Jurkat, Clone E6-1 (cell line): ENCODE data around the gene STXBP4.

Experiments used
- DNase-seq: peaks from one replicate; pipeline ENCODE4 v3.0.0-alpha.2; 2011; ENCODE audit warnings: low read depth, low spot score
- H3K4me3 ChIP-seq: 2 replicates; pipeline ENCODE4 v1.5.1; 2011; ENCODE audit warnings: mild to moderate bottlenecking, low read length, control low read depth, moderate library complexity

The STXBP4 gene

DNA sequence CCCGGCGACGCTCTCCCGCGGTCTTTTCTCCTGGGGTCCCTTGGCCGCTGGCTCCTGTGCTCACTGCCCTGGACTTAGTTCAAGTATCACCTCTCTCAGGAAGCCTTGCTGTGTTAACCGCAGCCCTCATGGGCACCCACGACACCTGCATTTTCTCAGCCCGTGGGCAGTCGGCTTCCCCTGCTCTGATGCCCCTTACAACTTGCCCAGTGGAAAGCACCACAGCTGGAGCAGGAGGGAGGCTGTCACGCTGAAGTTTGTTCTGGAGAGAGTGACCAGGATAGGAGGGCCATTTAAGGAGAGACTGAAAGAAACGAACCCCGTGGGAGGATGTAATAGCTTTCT lies 395 bp downstream of the STXBP4 start:
- H3K4me3 ChIP-seq: peak overlapping the region; percentile 90
- DNase-seq: no peak

DNA sequence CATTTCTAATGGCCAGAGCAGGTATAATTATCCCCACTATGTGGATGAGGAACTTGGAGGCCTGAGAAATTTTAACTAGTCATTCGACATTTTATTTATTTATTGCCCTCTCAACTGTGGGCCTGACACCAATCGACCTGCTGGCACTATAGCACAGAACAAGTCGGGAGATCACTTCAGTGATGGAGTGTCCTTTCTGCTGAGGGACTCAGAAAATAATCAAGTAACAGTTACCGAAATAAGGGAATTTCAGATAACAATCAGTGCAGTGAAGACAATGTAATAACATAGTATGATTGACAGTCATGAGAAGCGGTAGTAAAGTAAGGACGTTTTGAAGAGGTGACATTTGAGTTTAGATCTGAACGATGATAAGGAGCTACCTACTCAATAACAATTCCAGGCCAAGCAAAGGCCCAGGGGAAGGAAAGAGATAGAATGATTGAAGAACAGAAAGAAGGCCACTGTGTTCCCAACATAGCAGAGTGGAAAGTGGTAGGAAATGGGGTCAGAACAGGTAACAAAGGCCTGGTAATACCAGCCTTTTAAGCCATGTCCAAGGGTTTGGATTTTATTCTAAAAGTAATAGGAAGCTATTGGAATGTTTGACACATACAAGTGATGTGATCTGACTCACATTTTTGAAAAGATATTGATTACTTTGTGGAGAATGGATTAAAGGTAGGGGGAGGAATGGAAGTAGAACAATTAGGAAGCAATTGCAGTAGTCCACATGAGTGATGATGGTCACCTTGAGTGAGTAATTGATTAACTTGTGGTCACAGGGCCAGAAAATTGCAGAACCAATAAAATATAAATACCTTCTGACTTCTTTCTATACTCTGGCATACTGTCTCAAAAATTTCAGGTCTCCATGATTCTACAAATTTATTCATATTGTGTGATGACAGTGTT lies 1.4 kb downstream of the STXBP4 start:
- peak overlapping the region; percentile 90 for H3K4me3 ChIP-seq
- no peak for DNase-seq

DNA sequence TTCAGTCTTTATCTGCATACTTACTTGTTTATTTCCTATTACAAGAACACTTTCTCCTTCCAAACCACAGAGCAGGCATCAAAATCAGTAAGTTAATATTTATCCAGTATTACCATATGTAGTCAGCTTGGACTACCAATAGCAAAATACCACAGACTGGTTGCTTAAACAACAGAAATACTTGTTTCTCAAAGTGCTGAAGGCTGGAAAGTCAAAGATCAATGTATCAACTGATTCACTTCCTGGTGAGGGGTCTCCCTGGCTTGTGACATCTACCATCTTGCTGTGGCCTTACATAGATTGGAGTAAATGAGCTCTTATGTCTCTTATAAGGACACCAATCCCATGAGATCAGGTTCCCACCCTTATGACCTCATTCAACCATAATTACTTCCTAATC lies 2.6 kb downstream of the STXBP4 start:
- no peak for DNase-seq
- H3K4me3 ChIP-seq: no peak overlapping the region

DNA sequence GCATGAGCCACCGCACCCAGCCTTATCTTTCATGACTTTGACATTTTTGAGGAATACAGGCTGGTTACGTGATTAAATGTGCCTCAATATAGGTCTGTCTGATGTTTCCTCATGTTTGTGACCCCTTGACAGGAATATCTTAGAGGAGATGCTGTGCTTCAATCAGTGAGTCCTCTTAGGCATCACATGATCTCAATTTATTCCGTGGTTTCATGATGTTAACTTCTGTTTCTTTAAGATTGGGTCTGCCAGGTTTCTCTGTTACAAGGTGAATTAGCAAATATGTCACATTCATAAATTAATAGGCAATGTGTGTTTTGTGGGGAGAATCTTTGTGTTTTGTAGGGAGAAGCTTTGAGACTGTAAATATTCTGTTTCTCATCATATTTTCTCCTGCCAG lies 3.3 kb downstream of the STXBP4 start:
- H3K4me3 ChIP-seq: no peak overlapping the region
- no peak for DNase-seq

DNA sequence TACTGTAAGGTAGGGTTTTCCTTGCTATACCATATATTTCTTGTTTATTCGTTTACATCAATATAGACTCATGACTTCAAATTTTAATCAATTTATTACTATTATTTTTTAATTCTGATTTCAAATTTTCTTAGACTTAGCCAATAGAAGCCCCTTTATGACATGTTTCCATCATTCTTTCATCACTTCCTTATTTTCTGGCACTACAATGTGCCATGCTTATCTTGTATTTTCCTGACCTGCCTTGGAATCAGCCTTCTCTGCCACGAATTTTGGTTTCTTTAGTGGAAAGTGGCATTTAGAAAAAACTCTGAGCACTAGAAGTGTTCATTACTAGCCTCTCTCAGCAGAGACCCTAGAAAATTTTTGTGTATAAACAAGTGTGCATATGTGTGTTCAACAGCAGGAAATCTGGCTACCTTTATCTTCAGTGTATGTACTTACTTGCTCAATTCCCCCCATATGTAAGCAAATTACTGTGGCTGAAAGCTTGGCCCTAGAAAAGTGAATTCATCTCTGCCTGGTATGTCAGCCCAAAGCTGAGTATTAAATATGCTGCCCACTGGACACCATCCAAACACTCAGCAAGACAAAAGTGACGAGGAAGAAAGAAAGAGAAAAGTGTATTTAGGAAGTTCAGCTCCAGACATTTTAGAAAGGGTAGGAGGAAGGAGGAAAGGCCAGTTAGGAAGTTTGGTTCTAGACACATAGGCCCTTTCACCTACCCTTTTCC lies 4.0 kb downstream of the STXBP4 start:
- no peak overlapping the region for H3K4me3 ChIP-seq
- no peak for DNase-seq

DNA sequence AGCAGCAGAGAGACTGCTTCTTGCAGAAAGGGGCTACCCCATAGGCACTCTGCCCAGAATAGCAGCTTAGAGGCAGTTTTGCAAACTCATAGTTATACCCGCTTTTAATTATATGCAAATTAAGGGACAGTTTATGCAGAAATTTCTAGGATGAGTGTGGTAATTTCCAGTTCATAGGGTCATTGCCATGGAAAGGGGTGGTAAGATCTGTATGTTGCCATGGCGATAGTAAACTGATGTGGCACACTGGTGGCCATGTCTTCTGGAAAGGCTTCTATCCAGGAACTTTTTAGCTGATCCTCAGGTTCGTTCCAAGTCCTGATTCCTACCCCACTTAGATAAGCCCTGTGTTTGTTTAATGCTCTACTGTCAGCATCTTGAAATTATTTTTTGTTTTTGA lies 6.2 kb downstream of the STXBP4 start:
- no peak overlapping the region for H3K4me3 ChIP-seq
- no peak for DNase-seq

DNA sequence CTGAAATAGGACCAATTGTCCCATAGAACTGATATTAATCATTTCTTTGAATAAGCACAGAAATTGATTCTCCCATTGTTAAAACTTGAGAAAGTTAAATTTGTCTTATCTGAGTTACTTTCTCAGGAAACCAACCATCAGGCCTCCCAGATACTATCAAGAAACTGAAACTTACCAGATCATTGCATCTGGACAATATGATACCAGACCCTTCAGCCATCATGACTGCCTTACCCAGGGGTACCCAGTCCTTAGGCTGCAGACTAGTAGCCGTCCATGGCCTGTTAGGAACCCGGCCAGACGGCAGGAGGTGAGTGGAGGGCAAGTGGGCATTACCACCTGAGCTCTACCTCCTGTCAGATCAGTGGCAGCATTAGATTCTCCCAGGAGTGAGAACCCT lies 7.8 kb downstream of the STXBP4 start:
- no peak for DNase-seq
- no peak overlapping the region for H3K4me3 ChIP-seq

DNA sequence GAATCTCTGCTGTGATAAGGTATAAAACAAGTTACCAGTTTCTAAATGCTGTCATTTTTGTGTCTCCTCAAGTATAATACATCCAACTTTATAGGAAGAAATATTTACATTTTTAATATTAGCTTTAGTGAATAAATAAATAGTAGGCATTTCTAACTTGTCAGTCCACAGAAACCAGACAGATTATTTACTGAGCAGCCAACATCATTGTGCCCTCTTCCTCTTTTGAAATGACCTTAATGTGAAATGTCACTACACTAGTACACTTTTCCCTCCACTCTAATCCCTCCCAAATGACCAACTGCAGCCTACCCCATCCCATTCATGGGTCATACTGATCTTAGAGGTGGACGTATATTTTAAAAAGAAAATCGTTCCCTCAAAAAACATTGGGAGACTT lies 9.2 kb downstream of the STXBP4 start:
- no peak for DNase-seq
- no peak overlapping the region for H3K4me3 ChIP-seq

DNA sequence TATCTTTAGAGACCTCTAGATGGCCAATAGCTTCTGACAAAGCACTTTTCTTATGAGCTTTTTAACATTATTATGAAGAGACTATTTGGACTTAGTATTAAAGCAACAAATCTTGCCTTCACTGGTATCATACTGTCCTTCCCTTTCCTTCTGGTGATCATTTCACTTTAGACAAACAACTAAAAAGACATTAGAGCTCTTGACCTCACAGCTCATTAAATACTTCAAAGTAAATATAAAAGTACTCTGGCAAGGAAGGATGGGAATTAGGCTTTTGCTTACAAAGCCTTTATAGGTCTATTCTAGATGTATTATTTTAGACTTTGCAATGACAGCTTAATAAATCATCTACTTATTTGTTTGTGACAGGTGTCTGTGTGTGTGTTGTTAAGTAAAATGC lies 11.1 kb downstream of the STXBP4 start:
- DNase-seq: no peak

DNA sequence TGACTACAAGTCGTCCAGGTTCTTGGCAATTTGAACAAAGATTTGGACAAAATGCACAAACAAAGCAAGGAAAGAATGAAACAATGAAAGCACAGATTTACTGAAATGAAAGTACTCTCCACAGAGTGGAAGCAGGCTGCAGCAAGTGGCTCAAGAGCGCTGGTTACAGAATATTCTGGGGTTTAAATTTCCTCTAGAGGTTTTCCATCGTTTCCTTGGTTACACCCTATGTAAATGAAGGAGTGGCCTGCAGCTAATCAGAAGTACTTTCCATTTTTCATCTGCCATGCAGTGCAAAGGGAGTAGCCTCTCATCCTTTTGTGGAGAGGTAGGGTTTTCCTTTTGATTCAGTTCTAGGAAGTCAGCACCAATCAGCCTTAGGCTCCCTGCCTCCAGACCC lies 11.8 kb downstream of the STXBP4 start:
- no peak overlapping the region for H3K4me3 ChIP-seq
- no peak for DNase-seq

More for the DNA sequence above, 11.1 kb downstream of the STXBP4 start:
- H3K4me3 ChIP-seq: no peak overlapping the region

DNA sequence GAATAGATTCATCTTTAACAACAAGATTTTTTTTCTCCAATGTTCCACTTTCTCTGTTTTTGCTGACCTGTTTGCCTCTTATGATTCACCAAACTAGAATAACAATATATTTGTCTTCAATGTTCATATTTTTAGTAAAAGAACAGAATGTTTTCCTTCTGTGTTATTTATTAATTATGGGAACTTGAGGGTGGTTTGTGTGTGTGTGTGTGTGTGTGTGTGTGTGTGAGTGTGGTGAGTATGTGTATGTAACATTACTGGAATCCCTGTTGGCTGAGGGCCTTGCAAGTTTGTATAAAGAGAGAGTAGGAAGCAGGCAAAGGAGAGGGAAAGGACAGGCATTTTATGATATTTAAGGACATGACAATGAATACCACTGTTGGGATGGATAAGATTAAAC lies 13.8 kb downstream of the STXBP4 start:
- no peak overlapping the region for H3K4me3 ChIP-seq

DNA sequence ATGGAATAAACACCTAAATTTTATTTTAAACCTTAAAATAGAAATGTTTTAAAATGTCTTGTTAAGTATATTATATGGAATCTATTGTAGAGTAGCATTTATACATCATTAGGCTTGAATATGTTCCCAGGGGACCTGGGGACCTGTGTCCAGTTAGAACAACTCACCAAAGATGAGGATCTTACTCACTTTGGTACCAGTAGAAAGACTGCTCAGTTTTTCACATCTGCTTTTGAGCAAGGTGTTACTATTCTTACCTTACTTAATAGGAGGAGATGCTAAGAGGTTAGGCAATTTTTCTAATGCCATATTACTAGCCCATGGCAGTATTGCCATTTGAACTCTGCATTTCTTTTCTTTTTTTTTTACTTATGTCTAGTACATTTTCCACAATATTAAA lies 14.7 kb downstream of the STXBP4 start:
- no peak for DNase-seq

More for the DNA sequence above, 13.8 kb downstream of the STXBP4 start:
- DNase-seq: no peak

DNA sequence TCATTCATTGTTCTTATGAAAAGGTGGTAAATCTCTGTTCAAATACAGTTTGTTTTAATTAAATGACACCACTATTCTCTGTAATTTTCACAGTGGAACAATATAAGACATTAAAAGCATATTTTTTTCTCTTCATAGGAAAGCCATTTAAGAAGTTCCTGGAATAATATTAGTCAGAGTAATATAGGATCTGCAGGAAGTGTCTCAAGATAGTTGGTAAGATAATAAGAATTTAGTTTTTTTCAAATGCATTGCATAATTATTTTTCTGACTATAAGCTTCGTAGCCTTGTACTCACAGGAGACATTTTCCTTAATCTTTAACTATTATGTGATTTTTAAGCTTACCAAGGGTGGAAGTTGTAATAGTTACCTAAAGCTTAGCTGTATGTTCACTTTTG lies 16.9 kb downstream of the STXBP4 start:
- DNase-seq: no peak

More for the DNA sequence above, 14.7 kb downstream of the STXBP4 start:
- H3K4me3 ChIP-seq: no peak overlapping the region

DNA sequence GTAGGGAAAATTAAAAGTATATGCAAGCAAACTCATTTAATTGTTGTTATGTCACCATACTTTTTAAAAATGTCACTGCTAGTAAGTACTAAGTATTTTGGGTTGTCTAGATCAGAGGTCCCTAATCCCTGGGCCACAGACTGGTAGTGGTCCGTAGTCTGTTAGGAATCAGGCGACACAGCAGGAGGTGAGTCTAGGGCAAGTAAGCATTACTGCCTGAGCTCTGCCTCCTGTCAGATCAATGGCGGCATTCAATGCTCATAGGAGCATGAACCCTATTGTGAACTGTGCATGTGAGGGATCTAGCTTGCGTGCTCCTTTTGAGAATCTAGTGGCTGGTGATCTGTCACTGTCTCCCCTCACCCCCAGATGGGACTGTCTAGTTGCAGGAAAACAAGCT lies 21.6 kb downstream of the STXBP4 start:
- DNase-seq: no peak
- H3K4me3 ChIP-seq: no peak overlapping the region

More for the DNA sequence above, 16.9 kb downstream of the STXBP4 start:
- H3K4me3 ChIP-seq: no peak overlapping the region

DNA sequence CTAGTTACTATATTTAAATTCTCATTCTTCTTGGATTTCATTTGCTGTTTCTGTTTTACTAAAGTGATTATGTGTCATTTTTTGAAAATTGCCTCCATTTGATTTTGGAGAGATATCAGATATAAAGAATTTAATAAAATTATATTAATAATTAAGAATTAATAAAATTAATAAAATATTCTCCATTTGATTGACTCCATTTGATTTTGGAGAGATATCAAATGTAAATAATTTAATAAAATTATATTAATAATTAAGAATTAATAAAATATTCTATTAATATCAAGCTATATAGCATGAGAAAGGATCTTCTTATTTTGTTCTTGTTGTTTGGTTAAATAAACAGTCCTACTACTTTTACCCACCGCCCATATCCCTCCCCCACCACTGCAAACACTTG lies 23.0 kb downstream of the STXBP4 start:
- DNase-seq: no peak

DNA sequence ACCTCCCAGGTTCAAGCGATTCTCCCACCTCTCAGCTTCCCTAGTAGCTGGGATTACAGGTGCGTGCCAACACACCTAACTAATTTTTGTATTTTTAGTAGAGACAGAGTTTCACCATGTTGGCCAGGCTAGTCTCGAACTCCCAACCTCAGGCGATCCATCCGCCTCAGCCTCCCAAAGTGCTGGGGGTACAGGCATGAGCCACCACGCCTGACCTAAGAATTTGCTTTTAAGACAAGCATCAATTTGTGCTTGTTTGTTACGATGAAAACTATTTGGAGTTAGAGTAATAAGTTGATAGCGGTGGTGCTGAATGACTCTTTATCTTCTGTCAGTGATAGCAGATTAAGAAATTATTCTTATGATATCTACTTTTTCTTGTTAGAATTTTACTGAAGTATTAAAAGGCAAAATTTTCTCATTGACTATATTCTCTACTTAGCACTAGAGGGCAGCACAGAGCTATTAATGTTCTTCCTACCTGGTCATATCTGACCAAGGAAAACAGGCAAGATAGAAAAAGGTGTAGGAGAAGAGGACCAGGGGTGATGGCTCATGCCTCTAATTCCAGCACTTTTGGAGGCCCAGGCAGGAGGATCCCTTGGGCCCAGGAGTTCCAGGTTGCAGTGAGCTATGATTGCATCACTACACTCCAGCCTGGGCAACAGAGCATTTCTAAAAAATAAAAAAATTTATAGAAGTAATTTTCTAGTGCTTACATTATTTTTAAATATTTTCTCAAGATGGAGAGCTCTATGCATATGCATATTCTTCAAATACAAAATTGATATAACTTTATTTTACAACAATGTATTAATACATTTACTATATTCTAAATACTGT lies 24.5 kb downstream of the STXBP4 start:
- peak; percentile 46 for DNase-seq
- no peak overlapping the region for H3K4me3 ChIP-seq

More for the DNA sequence above, 23.0 kb downstream of the STXBP4 start:
- H3K4me3 ChIP-seq: no peak overlapping the region

DNA sequence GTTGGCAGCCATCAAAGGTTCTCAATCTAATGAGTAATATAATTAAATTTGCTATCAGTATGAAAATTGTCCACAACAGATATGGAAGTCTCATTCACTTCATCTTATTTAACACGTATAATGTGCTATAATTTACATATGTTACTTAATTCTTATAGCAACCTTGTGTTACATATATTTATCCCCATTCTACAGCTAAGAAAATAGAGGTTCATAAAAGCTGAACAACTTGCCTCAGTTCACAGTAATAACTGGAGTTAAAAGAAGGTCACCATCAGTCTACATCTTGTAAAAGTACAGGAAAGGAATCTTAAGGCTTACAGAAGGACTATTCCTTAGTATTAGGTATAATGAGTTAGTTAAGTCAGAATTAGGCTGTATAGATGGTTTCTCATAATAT lies 27.9 kb downstream of the STXBP4 start:
- DNase-seq: no peak
- no peak overlapping the region for H3K4me3 ChIP-seq

DNA sequence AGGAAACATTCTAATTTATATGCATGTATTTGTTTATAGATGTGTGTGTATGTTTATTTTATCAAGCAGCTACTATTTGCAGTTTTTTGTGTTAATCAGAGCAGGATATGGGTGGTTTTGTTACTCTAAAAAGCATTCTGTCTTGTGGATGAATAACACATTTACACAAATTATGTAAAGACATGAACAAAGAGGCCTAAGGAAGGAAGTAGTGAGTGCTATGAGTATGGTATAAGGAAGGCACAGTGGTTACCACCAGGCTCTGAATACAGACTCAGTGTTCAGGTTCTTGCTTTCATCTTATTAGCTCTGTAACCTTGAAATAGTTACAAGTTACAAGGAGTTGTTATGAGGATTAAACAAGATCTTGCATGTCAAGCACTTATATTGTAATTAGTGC lies 33.9 kb downstream of the STXBP4 start:
- DNase-seq: no peak
- H3K4me3 ChIP-seq: no peak overlapping the region

DNA sequence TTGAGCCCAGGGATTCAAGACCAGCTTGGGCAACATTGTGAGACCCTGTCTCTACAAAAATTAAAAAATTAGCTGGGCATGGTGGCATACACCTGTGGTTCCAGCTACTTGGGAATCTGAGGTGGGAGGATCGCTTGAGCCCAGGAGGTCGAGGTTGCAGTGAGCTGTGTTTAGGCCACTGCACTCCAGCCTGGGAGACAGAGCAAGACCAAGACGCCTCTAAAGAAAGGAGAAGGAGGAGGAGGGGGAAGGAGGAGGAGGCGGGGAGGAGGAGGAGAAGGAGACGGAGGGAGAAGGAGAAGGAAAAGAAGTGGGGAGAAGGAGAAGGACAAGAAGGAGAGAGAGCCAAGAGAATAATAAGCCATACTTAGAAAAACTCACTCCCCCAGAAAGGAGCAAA lies 35.9 kb downstream of the STXBP4 start:
- no peak overlapping the region for H3K4me3 ChIP-seq
- no peak for DNase-seq

DNA sequence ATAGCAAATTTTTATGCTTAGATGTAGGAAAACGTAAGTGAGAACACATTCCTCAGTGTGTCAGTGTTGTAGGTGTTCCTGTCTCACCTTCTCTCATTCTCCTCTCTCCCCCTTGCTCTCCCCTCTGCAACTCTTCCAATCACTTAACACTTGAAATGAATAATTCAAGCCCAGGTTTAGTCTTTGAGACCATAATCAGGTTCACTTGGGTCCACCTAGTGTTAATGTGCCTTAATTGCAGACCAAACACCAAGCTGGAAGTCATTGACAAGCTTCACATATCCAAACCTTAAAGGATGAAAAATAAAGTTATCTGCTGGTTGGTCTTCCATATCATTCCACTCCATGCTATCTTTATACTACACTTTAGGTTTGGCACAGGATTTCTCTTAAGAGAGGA lies 37.0 kb downstream of the STXBP4 start:
- no peak overlapping the region for H3K4me3 ChIP-seq
- peak; percentile 19 for DNase-seq
